Bronchial epithelial cell (primary cell): Measurements from ENCODE around the gene ALPP. TPM values are rescaled to one million over a fixed set of nuclear protein-coding genes. Genes with fewer than 3 reads are reported as not detected.
"Not testable (repeated sequence)": the region's sequence is repeated elsewhere in the genome, so short reads cannot be mapped to it uniquely, and the experiment has no call there.

Experiments
- DNase-seq: peaks from one replicate; pipeline ENCODE4 v3.0.0-alpha.2; 2010; ENCODE audit warnings: low read depth
- FAIRE-seq: peaks from 2 replicates; lab custom pipeline; 2011; peaks lifted over from hg19 to GRCh38; lab: Jason Lieb, UNC
- H3K27me3 ChIP-seq: 2 replicates; pipeline ENCODE4 v1.5.1; 2011; ENCODE audit warnings: low read length; ENCODE audit not compliant: control insufficient read depth, insufficient read depth
- H3K36me3 ChIP-seq: 2 replicates; pipeline ENCODE4 v1.5.1; 2011; ENCODE audit warnings: low read length; ENCODE audit not compliant: control insufficient read depth, insufficient read depth
- H3K4me3 ChIP-seq: 2 replicates; pipeline ENCODE4 v1.5.1; 2011; ENCODE audit warnings: mild to moderate bottlenecking, low read depth, low read length, control low read depth
- CTCF ChIP-seq: IDR thresholded peaks from 2 replicates; pipeline ENCODE4 v1.5.1; 2011; ENCODE audit warnings: mild to moderate bottlenecking, moderate library complexity, low read length, control low read depth, inconsistent platforms; ENCODE audit not compliant: insufficient read depth, severe bottlenecking
- total RNA-seq: library from RNA; depleted of rRNA; stranded (reverse); fragments of >200 nt; gene quantifications from 2 replicates; pipeline ENCODE4 v1.2.1, GENCODE V29; 2014

The ALPP gene
- total RNA-seq, 1 donor from 2014 or later = not detected

GRCh38 chr2:232377319-232377718 lies 1.2 kb upstream of the ALPP start:
- no peak for TF ChIP-seq CTCF

GRCh38 chr2:232377841-232378734 lies 463 bp upstream of the ALPP start:
- FAIRE-seq = no peak
- H3K27me3 ChIP-seq = peaks cover 2% of the 10 kb centered on the region
- no peak for TF ChIP-seq CTCF

More at GRCh38 chr2:232377319-232377718, 1.2 kb upstream of the ALPP start:
- FAIRE-seq = no peak
- Histone ChIP-seq H3K36me3 (no peaks in the 10 kb centered on the region), H3K27me3 (peaks cover 2% of the 10 kb centered on the region), H3K4me3 (no peak overlapping the region)
- DNase-seq = no peak

GRCh38 chr2:232379610-232380590 lies 1.3 kb downstream of the ALPP start:
- not testable (repeated sequence) for DNase-seq, H3K4me3 ChIP-seq, H3K27me3 ChIP-seq, FAIRE-seq, H3K36me3 ChIP-seq

More at GRCh38 chr2:232377841-232378734, 463 bp upstream of the ALPP start:
- Histone ChIP-seq H3K36me3 (no peaks in the 10 kb centered on the region), H3K4me3 (no peak overlapping the region)
- no peak for DNase-seq

GRCh38 chr2:232381204-232382031 lies 2.9 kb downstream of the ALPP start:
- not testable (repeated sequence) for FAIRE-seq, H3K4me3 ChIP-seq, DNase-seq, H3K36me3 ChIP-seq
- H3K27me3 ChIP-seq = peaks cover 16% of the 10 kb centered on the region

- peaks cover 28% of the 10 kb centered on the region for H3K27me3 ChIP-seq
These were observed 4.0 kb downstream of the ALPP start for GRCh38 chr2:232382331-232383225.

More at GRCh38 chr2:232382331-232383225, 4.0 kb downstream of the ALPP start:
- H3K4me3 ChIP-seq = no peak overlapping the region
- FAIRE-seq = no peak
- DNase-seq = no peak
- H3K36me3 ChIP-seq = no peaks in the 10 kb centered on the region
- TF ChIP-seq CTCF = no peak
